ENCODE measurements around the gene CFAP65.

DNA sequence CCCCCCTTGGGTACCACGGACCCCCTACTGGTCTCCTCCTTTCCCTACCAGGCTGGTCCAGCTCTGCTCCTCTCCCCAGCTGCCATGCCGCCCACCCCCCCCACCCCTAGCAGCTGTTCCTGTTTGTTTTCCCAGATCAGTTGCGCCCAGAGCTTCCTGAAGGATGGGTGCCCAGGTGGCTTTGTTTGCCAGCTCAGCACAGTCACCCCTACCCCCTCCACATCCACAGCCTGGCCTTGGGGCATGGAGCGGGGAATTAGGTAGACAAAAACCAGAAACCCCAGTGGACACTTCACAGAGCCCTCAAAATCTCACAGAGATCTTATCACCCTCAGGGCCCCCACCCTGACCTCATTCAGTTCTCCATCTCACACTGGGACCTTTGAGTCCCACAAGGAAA, 44.4 kb downstream of the CFAP65 start:
- TF ChIP-seq POLR2AphosphoS5 (IDR thresholded peaks at IDR 0.05) = no peak
- no peak for TF ChIP-seq POLR2A (IDR thresholded peaks at IDR 0.05)
- TF ChIP-seq, protein P1, sequence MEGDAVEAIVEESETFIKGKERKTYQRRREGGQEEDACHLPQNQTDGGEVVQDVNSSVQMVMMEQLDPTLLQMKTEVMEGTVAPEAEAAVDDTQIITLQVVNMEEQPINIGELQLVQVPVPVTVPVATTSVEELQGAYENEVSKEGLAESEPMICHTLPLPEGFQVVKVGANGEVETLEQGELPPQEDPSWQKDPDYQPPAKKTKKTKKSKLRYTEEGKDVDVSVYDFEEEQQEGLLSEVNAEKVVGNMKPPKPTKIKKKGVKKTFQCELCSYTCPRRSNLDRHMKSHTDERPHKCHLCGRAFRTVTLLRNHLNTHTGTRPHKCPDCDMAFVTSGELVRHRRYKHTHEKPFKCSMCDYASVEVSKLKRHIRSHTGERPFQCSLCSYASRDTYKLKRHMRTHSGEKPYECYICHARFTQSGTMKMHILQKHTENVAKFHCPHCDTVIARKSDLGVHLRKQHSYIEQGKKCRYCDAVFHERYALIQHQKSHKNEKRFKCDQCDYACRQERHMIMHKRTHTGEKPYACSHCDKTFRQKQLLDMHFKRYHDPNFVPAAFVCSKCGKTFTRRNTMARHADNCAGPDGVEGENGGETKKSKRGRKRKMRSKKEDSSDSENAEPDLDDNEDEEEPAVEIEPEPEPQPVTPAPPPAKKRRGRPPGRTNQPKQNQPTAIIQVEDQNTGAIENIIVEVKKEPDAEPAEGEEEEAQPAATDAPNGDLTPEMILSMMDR (IDR thresholded peaks at IDR 0.05 in 8 of 11, conservative IDR thresholded peaks at IDR 0.05 in 3 of 11) = no peak

Data from spleen (tissue), 7 donors.